ENCODE data around the gene GRM4. TPM values are rescaled to one million over a fixed set of nuclear protein-coding genes. Genes with fewer than 3 reads are reported as not detected.

Gene GRM4
- total RNA-seq, 4 donors from 2014 or later = not detected

- Histone ChIP-seq H3K4me1 (no peaks in the 10 kb centered on the region), H3K27me3 (peaks cover 0 to 60% (median 0%) of the 10 kb centered on the region in 4 donors), H3K36me3 (no peaks in the 10 kb centered on the region), H3K4me3 (no peak overlapping the region), H3K9me3 (no peaks in the 10 kb centered on the region), H3K27ac (no peak overlapping the region)
- WGBS, 2 donors = 60 to 74% methylated on average over 2 to 3 of the region's 3 CpGs
- TF ChIP-seq POLR2A (IDR thresholded peaks at IDR 0.05) = no peak
- no peak for TF ChIP-seq CTCF (IDR thresholded peaks at IDR 0.05)
- intact Hi-C loops (cut with DNase I) = no loop called here
- no peak for DNase-seq
Observed at GRCh38 chr6:34037151-34037550, 108.7 kb downstream of the GRM4 start.

GRCh38 chr6:34036357-34037069 is 109.4 kb downstream of the GRM4 start:
- Histone ChIP-seq H3K4me1 (no peaks in the 10 kb centered on the region), H3K4me3 (no peak overlapping the region), H3K36me3 (no peaks in the 10 kb centered on the region), H3K9me3 (no peaks in the 10 kb centered on the region), H3K27ac (no peak overlapping the region), H3K27me3 (peaks cover 0 to 62% (median 0%) of the 10 kb centered on the region in 4 donors)
- WGBS, 2 donors = 82 to 85% methylated on average over 2 to 10 of the region's 20 CpGs
- intact Hi-C loops (cut with DNase I) = no loop called here
- DNase-seq = no peak
- TF ChIP-seq CTCF (IDR thresholded peaks at IDR 0.05) = no peak
- no peak for TF ChIP-seq POLR2A (IDR thresholded peaks at IDR 0.05)

- H3K36me3 ChIP-seq = no peaks in the 10 kb centered on the region
- 85% methylated on average over 19 to 24 of the region's 40 CpGs for WGBS, 2 donors
- no peaks in the 10 kb centered on the region for H3K4me1 ChIP-seq
- no peak for TF ChIP-seq CTCF (IDR thresholded peaks at IDR 0.05)
- TF ChIP-seq POLR2A (IDR thresholded peaks at IDR 0.05) = no peak
- no peaks in the 10 kb centered on the region for H3K9me3 ChIP-seq
- DNase-seq = no peak
- no peak overlapping the region for H3K27ac ChIP-seq
- intact Hi-C loops (cut with DNase I) = no loop called here
- H3K4me3 ChIP-seq = no peak overlapping the region
- peaks cover 0 to 69% (median 0%) of the 10 kb centered on the region in 4 donors for H3K27me3 ChIP-seq
Observed at GRCh38 chr6:34035704-34036356, 110.1 kb downstream of the GRM4 start.

- Histone ChIP-seq H3K27me3 (peaks cover 0 to 66% (median 0%) of the 10 kb centered on the region in 4 donors), H3K9me3 (no peaks in the 10 kb centered on the region), H3K4me1 (no peaks in the 10 kb centered on the region), H3K36me3 (no peaks in the 10 kb centered on the region), H3K27ac (no peak overlapping the region), H3K4me3 (no peak overlapping the region)
- DNase-seq = no peak
- TF ChIP-seq POLR2A (IDR thresholded peaks at IDR 0.05) (no peak), CTCF (IDR thresholded peaks at IDR 0.05) (no peak)
- 86 to 88% methylated on average over 1 of the region's 1 CpG for WGBS, 2 donors
- intact Hi-C loops (cut with DNase I) = no loop called here
Observed at GRCh38 chr6:34035161-34035560, 110.7 kb downstream of the GRM4 start.

GRCh38 chr6:34032856-34033255 is 113.0 kb downstream of the GRM4 start:
- H3K36me3 ChIP-seq = no peaks in the 10 kb centered on the region
- H3K27me3 ChIP-seq = peaks cover 0 to 63% (median 0%) of the 10 kb centered on the region in 4 donors
- WGBS, 2 donors = 43 to 74% methylated on average over 1 to 4 of the region's 5 CpGs
- no peak overlapping the region for H3K27ac ChIP-seq
- TF ChIP-seq CTCF (IDR thresholded peaks at IDR 0.05) = no peak
- no peak for TF ChIP-seq POLR2A (IDR thresholded peaks at IDR 0.05)
- DNase-seq = no peak
- no peaks in the 10 kb centered on the region for H3K4me1 ChIP-seq
- no peaks in the 10 kb centered on the region for H3K9me3 ChIP-seq
- intact Hi-C loops (cut with DNase I) = no loop called here
- H3K4me3 ChIP-seq = no peak overlapping the region
